NT2/D1 (cell line): ENCODE data around the gene CHRM1.

Experiments
- SUZ12 ChIP-seq: IDR thresholded peaks from 2 replicates; pipeline ENCODE4 v1.6.1; 2011; ENCODE audit not compliant: insufficient read length, insufficient read depth; ENCODE audit errors: extremely low read depth
- YY1 ChIP-seq: IDR thresholded peaks from 2 replicates; pipeline ENCODE4 v1.6.1; 2011; ENCODE audit not compliant: insufficient read length, insufficient read depth
- ZNF274 ChIP-seq: IDR thresholded peaks from 2 replicates; pipeline ENCODE4 v1.6.1; 2011; ENCODE audit warnings: mild to moderate bottlenecking, low read depth, low read length

DNA sequence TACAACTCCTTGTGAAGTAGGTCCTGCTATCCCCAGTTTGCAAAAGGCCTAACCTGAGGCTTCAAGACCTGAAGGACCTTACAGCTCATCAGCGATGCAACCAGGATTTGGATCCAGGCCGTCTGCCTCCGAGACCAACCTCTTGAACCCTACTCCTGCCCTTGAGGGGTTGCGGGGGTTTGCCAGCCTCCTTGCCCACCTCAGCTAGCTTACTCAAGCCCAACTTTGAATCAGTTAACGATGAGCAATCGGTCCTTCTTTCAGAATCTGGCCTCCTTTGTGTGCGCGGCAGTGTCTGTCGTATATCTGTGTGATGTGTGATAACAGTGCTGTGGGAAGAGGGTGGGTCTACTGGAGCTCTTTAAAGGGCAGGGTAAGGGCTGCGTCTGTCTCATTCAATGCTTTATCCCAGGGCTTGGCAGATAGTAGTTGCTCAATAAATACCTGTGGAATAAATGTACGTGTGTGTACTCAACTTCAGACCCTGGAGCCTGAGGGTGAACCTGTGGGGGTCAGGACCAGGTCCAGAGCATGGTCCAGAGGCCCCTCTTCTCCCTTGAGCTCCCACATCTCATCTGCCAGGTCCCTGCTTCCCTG lies 3.2 kb downstream of the CHRM1 start:
- no peak for TF ChIP-seq SUZ12
- no peak for TF ChIP-seq ZNF274
- no peak for TF ChIP-seq YY1
